Stimulated activated CD4-positive, alpha-beta T cell treated with anti-CD3 and anti-CD28 coated beads, Interleukin-15, amount 100 ng/mL, for 48 hours (primary cell): ENCODE results near the gene AICDA.
A peak's percentile ranks its signal among the peaks of the same experiment; 100 is the strongest.
"Not testable (repeated sequence)": the region's sequence is repeated elsewhere in the genome, so short reads cannot be mapped to it uniquely, and the experiment has no call there.

Experiments
- DNase-seq, 2 donors: peaks; one replicate each; pipeline ENCODE4 v3.0.0-alpha.2; 2020; ENCODE audit warnings: low read depth in 2 of 2

Gene AICDA

DNA sequence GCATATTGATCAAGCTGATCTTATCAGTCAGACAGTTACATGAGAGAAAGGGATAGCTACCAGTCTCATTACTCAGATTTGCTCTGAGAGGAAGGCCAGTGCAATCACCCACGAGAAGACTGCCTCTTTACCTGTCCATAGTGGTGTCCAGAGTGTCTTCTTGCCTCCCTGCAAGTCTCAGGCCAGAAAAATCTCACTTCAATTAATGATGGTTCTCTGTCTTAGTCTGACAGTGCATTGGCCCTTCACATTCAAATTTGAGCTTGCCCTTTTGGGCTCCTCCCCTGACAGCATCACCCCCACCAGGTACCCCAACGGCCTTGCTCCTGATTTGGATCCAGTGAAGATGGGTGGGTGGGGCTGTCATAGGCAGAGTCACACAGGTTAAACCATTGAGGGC is at the start of gene AICDA:
AICDA (minus strand) TSS at position 231 of the 400 bp plus-strand sequence; CDS start at position 139, 92 bp downstream.
- DNase-seq, result no peak

DNA sequence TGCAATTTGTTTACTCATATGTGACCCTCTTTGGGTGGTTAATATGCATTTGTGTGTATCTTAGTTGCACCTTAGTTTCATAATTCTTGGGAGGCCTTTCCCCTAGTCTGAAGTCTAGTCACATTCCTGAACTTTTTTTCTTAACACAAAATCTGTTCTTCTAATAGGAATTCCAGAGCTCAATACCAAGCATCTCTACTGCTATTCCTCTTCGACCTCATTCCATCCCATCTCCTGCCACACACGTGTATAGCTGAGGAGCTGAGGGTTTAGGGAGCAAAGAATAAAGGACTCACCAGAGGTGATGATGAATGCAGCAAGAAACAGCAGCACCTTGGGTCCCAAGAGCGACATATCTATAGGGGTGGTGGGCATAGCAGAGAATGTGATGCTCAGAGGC is 49.1 kb upstream of the AICDA start:
- DNase-seq, result no peak

DNA sequence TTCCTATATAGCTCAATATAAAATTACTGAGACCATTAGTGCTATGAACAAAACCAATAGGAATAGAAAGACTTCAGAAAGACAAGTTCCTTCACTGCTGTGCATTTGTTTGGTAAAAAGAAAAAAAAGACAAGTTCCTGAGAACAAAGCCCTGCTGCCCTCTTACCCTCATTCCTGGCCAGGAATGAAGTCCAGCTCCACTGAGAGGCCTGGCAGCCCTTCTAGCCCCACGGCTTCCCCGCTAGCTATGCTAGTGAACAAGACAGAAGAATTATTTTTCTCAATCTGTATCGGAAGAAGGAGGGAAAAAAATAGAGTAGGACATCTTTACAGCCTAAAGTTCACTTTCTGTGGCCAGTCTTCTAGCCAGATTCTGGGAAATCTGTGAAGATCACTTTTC is 48.4 kb upstream of the AICDA start:
- DNase-seq, result no peak

DNA sequence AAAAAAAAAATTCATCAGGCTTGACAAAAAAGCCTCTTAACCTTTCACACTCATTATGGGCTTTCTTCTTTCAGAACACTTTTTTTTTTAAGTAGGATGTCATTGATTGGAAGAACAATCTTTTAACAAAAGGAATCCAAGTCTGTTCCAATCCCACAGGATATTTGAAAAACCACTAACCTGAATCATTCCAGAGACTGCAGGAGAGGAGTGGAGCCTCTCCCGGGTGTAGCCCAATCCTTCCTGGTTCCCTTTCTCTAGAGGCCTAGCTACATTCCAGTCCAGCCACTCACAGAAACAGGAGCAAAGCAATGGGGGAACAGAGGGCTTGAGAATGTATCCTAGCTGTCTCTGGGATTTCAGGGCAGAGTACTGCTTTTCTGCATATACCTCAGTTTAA is 45.7 kb upstream of the AICDA start:
- DNase-seq, result no peak

DNA sequence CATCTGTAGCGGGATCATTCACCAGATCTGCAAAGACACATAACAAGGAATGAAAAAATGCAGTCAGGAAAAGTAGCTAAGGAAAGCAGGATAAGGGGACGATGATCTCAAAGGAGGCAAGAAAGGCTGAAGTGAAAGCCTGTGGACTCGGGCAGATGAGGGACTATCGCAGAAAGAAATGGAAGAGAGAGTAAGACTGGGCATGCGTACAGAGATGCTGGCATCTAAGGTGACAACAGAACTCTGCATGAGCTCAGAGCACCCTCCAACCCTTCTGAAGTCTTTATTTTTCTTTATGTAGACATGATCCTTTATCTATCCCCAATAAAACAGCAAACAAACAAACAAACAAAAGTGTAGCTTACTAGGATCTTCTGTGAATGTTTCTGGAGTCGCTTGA is 42.8 kb upstream of the AICDA start:
- DNase-seq, result no peak

DNA sequence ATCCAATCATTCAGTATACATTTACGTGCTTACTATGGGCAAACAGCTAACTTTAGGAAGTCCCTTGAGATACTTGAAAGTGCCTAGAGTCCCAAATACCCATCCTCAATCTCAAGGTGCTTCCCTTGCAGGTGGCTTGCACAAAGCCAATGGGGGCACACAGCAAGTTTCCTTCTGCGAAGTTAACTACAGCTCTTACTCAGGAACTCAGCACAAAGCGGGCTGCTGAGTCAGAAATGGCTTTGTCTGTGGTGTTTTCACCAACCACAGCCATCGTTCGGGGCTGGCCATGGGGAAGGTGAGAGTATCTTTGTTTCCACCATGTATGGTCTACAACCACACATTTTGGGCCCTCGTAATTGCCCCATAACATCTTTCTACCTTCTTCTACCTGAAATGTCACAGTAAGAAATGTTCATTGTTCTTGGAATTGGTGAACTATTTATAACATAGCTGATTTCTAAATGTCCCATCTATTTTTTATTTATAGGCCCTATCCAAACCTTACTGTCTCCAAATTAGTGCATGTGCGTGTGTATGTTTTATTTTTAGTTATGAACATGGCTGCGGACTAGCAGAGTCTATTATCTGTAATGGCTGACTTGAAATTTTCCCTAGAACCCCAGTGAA is 36.0 kb upstream of the AICDA start:
- peak; percentile 71 to 72 for DNase-seq

DNA sequence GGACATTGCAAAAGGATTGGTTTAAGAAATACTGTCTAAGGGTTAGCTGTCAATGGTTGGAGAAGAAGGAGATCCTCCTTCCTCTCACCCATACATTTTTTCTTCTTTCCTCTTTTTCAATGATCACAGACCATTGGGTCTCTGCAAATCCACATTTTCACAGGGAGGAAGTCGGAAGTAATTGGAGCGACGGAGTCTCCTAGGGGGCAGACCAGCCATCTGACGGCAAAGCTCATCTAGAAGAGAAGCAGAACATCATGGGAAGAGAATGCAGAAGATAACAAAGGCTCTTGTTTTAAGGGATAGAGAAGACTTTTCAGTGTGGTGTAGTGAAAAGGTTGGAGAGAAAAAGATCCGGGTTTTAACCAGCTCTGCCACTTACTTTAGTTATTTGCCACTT is 35.3 kb upstream of the AICDA start:
- no peak for DNase-seq

DNA sequence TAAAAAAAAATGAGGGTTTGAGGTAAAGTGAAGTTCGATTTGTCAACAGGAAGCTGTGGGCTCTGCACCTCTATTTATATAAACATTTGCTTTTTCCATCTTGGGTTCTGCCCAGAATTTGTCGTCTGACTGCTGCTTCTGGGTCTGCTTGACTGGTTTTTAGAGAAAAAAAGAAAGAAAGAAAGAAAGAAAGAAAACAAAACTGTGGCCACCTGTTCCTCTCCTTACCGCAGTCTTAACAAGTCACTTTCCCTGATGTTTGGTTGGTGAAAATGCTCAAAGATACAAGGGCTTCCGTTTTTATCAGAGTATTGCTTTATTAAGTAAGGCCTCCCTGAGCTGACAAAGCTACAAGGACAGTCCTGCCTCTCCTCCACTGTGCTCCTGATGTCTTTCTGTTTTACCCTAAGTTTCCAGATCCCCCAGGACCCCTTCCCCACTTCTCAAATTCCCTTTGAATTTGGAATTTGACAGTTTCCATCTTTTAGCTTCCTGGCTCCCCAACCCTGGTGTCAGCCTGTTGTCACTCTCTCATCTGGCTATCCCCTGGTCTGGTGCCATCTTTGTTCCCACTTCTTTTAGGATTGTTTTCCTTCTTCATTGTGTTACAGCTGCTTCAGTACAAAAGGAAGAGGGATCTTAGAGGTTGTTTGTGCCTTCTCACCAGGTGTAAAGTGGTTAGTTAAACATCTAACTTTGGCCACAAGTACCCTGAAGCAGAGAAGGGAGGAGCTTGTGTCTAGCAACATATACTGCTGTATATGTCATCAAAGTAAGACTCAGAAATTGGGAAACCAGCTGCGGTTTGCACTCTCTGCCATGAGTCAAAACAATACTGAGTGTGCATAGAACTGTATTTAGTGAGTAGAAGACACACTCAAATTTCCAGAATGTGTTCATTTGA is 31.9 kb upstream of the AICDA start:
- peak; percentile 34 to 38 for DNase-seq

DNA sequence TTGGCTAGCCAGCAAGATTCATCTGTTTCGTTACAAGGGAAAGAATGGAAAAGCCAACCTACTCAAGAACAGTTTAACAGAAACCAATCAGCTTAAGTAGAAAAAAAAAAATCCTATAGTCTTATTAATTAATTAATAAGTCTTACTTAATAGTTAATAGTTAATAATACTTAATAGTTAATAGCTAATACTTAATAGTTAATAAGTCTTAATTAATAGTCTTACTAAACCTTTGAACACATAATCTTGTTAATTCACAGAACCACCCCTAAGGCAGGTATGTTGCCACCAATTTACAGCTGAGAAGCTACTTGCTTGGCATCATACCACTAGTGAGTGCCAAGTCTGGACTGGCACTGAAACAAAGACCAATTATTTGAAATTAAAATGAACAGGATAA is 30.1 kb upstream of the AICDA start:
- DNase-seq, result no peak

DNA sequence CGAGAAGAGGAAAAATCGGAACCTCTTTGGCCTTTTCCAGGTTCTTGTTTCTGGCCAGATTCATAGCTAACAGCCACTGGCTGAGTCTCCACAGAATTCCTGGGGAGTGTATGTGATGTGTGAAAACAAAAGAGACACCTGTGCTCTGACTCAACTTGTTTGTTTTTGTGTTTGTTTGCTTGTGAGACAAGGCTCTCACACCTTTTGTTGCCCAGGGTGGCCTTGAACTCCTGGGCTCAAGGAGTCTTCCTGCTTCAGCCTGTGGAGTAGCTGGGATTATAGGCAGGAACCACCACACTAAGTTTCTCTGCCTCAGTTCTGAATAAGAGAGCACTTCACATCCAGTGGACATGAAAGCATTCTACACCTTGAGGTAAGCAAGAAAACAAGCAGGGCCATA is 27.3 kb upstream of the AICDA start:
- DNase-seq, result no peak

DNA sequence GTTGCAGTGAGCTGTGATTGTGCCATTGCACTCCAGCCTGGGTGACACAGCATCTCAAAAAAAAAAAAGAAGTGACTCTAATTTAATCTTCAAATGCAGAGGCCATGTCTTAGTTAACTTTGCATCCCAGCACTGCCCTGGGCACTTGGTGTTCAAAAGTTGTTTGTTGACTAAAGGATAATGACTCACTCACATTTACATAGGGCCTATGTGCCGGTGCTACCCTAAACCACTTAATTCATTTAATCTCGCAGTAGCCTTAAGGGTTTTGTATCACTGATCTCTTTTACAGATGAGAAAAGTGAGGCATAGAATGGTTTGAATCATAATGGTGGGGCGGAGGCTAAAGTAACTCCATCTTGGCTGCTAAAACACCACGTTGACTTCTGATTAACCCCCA is 26.3 kb upstream of the AICDA start:
- no peak for DNase-seq

DNA sequence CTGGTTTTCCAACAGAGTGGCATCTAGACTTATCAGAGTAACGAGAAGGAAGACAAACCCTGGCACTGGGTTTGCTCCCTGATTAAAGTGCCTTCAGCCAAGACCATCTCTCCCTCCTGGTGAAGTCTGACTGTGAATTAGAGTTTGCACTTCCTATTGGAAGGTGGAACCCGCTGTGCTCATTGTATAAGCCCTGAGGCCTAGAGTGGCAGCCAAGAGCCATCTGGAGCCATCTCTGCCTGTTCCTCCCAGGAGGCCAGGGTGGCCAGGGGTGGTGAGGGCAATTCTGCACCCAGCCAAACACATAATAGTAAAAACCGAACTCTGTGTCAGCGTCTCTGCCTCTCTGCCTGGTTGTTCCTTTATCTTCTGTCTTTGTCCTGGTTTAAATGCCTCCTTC is 25.0 kb upstream of the AICDA start:
- no peak for DNase-seq

DNA sequence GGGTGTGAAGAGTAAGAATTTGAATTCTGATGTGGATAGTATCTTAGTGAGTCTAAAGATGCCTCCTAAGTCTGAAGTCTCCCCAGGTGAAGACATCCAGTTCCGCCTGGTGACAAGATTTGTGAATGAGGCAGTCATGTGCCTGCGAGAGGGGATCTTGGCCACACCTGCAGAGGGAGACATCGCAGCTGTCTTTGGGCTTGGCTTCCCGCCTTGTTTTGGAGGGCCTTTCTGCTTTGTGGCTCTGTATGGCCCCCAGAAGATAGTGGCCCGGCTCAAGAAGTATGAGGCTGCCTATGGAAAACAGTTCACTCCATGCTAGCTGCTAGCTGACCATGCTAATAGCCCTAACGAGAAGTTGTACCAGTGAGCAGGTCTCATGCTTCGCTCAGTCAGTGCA is 24.6 kb upstream of the AICDA start:
- no peak for DNase-seq

DNA sequence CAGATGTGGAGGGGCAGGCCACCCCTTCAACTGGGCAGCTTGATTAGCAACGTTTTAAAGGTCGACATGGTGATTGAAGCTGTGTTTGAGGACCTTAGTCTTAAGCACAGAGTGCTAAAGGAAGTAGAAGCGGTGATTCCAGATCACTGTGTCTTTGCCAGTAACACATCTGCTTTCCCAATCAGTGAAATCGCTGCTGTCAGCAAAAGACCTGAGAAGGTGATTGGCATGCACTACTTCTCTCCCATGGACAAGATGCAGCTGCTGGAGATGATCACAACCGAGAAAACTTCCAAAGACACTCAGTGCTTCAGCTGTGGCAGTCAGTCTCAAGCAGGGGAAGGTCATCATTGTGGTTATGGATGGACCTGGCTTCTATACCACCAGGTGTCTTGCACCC is 23.9 kb upstream of the AICDA start:
- DNase-seq, result no peak

DNA sequence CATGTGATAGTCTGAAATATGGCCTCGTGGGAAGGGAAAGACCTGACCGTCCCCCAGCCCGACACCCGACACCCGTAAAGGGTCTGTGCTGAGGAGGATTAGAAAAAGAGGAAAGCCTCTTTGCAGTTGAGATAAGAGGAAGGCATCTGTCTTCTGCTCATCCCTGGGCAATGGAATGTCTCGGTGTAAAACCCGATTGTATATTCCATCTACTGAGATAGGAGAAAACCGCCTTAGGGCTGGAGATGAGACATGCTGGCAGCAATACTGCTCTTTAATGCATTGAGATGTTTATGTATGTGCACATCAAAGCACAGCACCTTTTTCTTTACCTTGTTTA is 23.3 kb upstream of the AICDA start:
- not testable (repeated sequence) for DNase-seq

DNA sequence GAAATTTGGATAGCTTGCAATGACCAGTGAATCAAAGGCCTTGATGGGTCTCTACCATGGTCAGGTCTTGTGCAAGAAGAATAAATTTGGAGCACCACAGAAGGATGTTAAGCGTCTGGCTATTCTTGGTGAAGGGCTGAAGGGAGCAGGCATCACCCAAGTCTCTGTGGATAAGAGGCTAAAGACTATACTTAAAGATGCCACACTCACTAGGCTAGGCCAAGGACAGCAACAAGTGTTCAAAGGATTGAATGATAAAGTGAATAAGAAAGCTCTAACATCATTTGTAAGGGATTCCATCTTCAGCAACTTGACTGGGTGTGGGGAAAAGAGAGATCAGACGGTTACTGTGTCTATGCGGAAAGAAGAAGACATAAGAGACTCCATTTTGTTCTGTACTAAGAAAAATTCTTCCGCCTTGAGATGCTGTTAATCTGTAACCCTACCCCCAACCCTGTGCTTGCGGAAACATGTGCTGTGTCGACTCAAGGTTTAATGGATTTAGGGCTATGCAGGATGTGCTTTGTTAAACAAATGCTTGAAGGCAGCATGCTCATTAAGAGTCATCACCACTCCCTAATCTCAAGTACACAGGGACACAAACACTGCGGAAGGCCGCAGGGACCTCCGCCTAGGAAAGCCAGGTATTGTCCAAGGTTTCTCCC is 22.8 kb upstream of the AICDA start:
- DNase-seq, result not testable (repeated sequence)

DNA sequence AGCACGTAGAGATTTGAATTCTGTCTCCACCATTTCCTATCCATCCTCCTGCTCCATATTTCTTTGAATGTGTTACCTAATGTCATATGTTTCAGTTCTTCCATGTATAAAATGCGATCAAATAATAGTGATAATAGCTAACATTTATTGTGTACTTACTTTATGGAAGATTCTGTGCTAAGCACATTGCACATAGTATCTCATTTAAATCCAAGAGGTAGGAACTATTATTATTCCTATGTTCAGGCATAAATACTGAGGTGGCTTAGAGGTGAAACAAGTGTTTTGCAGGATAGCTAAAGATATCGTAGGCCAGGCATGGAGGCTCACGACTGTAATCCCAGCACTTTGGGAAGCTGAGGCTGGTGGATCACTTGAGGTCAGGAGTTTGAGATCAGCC is 17.5 kb upstream of the AICDA start:
- no peak for DNase-seq

DNA sequence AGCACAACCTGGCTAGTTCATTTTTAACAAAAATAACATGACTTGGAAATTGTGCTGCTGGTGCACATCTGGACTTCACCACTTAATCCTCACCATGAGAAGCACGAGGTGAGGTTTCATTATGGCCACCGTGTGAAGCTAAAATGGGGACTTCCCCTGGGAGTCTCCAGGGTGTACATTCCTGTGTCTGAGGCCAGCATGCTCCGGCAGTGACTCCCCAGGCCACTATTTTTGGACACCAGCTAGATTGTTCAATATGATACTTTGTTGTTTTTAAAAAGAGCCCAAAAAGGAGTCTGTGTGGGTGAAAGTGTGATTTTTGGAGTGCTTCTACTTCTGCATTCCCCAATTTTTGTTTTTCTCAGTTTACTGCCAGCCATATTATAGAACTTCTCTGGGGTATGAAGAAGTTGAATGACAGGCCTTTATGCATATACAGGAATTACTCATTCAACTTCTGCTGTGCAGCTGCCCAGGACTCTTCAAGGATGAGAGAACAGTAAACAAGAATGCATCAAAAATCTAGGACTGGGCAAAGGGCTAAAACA is 16.9 kb upstream of the AICDA start:
- DNase-seq, result no peak

DNA sequence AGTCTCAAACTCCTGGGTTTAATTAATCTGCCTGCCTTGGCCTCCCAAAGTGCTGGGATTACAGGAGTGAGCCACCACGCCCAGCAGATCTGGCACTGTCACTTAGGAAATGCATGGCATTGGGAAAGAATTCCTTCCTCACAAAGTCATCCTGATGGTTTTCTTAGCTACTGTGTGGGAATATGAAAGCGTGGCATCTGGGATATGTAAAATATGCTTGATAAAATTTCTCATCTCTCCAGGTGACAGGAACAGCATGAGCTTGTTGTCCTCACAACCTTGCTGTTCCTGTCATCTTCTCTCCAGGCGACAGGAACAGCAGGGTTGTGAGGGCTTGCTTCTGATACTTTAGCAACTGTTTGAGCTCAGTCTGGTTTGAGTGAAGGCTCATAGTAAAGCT is 16.1 kb upstream of the AICDA start:
- no peak for DNase-seq

DNA sequence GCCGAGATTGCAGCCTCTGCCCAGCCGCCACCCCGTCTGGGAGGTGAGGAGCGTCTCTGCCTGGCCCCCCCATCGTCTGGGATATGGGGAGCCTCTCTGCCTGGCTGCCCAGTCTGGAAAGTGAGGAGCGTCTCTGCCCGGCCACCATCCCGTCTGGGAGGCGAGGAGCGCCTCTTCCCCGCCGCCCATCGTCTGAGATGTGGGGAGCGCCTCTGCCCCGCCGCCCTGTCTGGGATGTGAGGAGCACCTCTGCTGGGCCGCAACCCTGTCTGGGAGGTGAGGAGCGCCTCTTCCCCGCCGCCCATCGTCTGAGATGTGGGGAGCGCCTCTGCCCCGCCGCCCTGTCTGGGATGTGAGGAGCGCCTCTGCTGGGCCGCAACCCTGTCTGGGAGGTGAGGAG is 12.1 kb upstream of the AICDA start:
- not testable (repeated sequence) for DNase-seq

DNA sequence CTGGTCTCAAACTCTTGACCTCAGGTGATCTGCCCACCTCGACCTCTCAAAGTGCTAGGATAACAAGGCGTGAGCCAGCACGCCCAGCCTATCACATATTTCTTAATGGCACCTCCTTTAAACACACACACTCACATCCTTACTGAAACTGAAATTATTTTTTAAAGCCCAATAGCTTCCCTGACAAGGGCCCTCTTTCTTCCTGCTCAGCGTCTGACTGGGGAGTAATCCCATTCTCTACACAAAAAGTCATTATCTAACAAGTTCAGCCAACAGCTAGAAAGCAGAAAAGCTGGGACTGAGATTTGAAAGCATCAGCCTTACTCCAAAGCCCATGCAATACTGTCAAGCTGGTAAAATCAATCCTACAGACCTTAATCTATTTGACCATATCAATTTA is 10.0 kb upstream of the AICDA start:
- no peak for DNase-seq

DNA sequence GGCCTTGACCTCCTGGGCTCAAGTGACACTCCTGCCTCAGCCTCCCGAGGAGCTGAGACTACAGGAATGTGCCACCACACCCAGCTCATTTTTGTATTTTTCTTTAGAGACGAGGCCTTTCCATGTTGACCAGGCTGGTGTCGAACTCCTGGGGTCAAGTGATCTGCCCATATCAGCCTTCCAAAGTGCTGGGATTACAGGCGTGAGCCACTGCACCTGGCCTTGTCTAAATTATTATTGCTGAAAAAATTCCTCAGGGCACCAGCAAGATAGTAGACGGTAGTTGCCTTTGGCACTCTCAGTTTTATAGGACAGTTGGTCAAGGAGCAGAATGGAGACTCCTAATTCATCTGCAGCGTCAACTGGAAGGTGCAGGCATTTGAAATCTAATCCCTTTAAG is 2.5 kb upstream of the AICDA start:
- DNase-seq, result no peak

DNA sequence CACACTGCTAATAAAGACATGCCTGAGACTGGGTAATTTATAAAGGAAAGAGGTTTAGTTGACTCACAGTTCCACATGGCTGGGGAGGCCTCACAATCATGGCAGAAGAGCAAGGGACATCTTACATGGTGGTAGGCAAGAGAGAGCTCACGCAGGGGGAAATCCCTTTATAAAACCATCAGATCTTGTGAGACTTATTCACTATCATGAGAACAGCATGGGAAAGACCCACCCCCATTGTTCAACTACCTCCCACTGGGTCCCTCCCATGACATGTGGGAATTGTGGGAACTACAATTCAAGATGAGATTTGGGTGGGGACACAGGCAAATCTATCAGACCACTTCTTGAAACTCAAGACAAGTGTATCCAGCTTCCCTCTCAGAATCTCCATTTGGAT is 1.2 kb upstream of the AICDA start:
- not testable (repeated sequence) for DNase-seq
